Measurements from ENCODE around the gene KCNQ5.

DNA sequence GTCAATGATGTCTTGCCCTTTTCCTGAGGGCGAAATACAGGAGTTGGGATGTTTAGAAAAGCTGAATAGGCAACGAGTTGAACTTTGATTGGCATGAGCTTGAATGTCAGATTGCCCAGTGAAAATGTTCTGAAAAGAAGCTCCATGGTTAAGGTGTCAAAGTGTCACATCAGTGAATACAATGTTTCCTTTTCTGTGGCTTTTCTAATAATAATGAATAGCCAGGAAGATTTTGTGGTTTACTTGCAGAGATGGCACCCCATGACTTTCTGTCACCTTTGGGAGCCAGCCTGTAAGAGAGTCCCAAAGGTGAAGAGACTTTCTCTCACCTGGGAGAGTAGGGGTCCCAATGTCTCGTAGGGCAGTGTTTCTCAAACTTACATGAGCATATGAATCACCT lies 119.2 kb downstream of the KCNQ5 start:
- TF ChIP-seq TCF7L2 (IDR thresholded peaks at IDR 0.05; ENCODE audit: low read depth, low read length), result no peak
- no peak for TF ChIP-seq CTCF (IDR thresholded peaks at IDR 0.05)
- TF ChIP-seq POLR2AphosphoS5 (IDR thresholded peaks at IDR 0.05; ENCODE audit: low read depth, low read length), result no peak
- TF ChIP-seq, protein P1, sequence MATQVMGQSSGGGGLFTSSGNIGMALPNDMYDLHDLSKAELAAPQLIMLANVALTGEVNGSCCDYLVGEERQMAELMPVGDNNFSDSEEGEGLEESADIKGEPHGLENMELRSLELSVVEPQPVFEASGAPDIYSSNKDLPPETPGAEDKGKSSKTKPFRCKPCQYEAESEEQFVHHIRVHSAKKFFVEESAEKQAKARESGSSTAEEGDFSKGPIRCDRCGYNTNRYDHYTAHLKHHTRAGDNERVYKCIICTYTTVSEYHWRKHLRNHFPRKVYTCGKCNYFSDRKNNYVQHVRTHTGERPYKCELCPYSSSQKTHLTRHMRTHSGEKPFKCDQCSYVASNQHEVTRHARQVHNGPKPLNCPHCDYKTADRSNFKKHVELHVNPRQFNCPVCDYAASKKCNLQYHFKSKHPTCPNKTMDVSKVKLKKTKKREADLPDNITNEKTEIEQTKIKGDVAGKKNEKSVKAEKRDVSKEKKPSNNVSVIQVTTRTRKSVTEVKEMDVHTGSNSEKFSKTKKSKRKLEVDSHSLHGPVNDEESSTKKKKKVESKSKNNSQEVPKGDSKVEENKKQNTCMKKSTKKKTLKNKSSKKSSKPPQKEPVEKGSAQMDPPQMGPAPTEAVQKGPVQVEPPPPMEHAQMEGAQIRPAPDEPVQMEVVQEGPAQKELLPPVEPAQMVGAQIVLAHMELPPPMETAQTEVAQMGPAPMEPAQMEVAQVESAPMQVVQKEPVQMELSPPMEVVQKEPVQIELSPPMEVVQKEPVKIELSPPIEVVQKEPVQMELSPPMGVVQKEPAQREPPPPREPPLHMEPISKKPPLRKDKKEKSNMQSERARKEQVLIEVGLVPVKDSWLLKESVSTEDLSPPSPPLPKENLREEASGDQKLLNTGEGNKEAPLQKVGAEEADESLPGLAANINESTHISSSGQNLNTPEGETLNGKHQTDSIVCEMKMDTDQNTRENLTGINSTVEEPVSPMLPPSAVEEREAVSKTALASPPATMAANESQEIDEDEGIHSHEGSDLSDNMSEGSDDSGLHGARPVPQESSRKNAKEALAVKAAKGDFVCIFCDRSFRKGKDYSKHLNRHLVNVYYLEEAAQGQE (IDR thresholded peaks at IDR 0.05; ENCODE audit: insufficient read depth in 1 of 2, low read depth in 2 of 2, low read length in 1 of 2), result no peak

Measured in Panc1 (cell line).